NCI-H128 (cell line): ENCODE data around the gene ZFAND3.
"Not testable (repeated sequence)": the region's sequence is repeated elsewhere in the genome, so short reads cannot be mapped to it uniquely, and the experiment has no call there.

Source experiments
- DNase-seq: peaks from one replicate; lab custom pipeline; 2025; ENCODE audit not compliant: unreplicated experiment; lab: John Stamatoyannopoulos, UW

ZFAND3 gene

DNA sequence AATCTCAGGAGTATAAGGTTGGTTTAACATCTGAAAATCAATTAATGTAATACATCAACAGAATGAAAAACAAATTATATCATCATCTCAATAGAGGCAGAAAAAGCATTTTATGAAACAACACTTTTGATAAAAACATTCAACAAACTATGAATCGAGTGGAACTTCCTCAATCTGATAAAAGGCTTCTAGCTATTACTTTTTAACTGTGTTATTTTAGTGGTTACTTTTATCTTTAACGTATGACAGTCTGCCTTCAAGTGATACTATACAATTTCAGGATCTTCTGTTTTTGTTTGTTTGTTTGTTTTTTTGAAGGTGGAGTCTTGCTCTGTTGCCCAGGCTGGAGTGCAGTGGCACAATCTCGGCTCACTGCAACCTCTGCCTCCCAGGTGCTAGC is 73.7 kb downstream of the ZFAND3 start:
- DNase-seq, result no peak

- DNase-seq, result not testable (repeated sequence)
These were observed 74.2 kb downstream of the ZFAND3 start for GRCh38 chr6:37893734-37894133.

DNA sequence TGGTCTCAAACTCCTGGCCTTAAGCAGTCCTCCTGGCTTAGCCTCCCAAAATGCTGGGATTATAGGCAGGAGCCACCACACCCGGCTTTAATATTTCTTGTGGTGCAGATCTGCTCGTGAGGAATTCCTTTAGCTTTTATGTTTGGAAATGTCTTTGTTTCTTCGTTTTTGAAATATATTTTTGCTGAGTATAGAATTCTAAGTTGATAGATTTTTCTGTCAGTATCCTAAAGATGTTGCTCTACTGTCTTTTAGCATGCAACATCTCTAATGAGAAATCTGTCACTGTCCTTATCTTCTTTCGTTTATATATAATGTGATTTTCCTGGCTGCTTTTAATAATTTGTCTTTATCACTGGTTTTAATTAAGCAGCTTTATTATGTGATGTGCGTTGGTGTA is 75.1 kb downstream of the ZFAND3 start:
- no peak for DNase-seq

GRCh38 chr6:37897321-37897720 is 77.8 kb downstream of the ZFAND3 start:
- no peak for DNase-seq

DNA sequence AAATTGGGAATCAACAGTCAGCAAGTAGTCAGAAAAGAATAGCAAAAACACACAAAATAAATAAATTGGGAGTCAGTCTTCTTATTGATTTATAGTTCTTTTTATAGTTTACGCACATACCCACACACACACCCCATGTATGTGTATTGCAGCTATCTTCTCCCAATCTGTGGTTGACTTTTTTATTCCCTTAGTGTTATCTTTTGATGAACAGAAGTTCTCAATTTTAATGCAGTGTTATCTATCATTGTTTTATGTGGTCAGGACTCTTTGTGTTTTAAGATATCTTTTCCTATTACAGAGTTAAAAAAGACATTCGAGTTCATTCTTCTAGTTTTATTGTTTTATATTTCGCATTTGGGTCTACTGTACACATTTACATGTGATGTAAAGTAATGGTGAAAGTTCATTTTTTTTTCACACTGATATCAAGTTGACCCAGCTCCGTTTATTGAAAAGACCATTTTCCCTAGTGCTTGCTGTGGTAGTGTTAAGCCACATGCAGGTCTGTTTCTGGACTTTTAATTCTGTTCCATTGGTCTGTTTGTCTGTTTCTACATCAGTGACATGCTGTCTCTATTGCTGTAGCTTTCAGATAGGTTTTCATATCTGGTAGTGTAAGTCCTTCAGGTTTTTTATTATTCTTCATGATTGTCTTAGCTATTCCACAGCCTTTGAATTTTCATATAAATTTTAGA is 78.4 kb downstream of the ZFAND3 start:
- DNase-seq, result no peak

DNA sequence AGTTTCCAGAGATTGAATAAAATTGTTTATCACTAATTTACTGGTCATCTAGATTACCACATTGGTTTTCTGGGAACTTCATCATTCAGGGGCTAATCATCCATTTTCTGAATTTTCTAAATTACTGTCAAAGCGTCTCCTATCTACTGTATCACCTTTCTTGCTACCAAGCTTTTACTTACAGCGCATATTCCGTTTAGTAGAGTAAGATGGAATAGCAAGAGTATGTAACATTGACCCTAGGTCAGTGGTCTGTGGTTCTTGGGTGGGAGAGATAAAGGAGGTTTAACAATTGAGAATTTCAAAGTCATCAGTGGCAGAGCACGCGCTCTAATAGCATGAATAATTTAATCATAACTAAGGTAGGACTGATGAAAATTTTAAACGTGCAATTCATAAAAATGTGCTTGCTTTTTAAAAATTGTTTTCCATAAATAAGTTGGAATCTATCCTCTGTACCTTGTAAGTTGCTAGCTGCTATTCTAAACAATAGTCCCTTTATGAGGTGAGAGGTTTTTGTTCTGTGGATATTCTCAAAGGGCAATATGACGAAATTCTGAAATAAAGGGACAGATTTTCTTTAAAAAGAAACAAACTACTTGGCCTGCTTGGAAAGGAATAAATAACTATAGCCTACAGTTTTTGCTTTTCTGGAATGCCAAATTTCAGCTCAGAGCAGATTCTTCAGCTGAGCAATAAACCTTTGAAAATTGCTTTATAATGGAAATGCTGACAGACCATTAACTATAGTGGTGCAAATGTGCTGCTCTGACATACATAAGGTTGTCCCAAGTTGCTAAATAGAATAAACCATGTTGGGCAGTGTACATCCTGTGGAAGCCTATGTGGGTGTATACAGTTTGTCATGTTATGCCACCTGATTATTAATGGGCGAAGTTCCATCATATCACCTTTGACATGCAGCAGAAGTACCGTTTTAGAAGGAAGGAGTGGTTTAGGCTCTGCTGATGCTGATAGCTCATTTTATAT is 84.1 kb downstream of the ZFAND3 start:
- no peak for DNase-seq

- no peak for DNase-seq
These were observed 85.1 kb downstream of the ZFAND3 start for GRCh38 chr6:37904590-37904989.

GRCh38 chr6:37906121-37906520 is 86.6 kb downstream of the ZFAND3 start:
- no peak for DNase-seq

DNA sequence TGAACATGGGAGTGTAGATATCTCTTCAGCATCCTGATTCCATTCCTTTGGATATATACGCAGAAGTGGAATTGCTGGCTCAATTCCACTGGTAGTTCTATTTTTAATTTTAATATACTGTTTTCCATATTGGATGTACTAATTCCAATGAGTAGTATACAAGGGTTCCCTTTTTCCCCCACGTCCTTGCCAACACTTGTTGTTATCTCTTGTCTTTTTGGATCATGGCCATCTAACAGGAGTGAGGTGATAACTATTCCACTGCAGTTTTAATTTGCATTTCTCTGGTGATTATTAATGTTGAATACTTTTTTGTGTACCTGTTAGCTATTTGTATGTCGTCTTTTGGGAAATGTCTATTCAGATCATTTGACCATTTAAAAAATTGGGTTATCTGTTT is 91.5 kb downstream of the ZFAND3 start:
- DNase-seq, result no peak

GRCh38 chr6:37913210-37913609 is 93.7 kb downstream of the ZFAND3 start:
- no peak for DNase-seq

DNA sequence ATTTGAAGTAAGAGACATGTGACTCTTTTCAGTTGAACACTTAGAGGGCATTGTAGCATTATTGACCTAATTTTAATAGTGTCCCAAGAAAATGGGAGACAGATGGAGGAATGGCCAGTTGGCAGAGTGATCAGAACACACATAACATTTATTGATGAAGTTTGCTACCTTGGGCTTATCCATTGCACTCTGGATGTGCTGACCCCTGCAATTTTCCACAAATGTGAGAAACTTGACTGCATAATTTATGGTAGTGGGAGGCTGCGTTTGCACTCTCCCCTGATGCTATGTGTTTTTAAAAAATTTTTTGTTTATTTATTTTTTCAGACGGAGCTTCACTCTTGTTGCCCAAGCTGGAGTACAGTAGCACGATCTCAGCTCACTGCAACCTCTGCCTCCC is 95.9 kb downstream of the ZFAND3 start:
- no peak for DNase-seq

- no peak for DNase-seq
These were observed 96.6 kb downstream of the ZFAND3 start for GRCh38 chr6:37916149-37916548.

DNA sequence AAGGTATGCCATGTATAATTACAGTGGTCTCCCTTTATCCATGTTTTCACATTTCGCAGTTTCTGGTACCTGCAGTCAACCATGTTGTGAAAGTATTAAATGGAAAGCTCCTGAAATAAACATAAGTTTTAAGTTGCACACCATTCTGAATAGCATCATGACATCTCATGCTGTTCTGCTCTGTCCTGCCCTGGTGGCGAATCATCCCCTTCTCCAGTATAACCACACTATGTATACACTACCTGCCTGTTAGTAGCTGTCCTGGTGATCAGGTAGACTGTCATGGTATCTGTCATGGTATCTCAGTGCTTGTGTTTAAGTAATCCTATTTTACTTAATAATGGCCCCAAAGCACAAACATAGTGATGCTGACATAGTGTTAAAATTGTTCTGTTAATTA is 97.1 kb downstream of the ZFAND3 start:
- no peak for DNase-seq

DNA sequence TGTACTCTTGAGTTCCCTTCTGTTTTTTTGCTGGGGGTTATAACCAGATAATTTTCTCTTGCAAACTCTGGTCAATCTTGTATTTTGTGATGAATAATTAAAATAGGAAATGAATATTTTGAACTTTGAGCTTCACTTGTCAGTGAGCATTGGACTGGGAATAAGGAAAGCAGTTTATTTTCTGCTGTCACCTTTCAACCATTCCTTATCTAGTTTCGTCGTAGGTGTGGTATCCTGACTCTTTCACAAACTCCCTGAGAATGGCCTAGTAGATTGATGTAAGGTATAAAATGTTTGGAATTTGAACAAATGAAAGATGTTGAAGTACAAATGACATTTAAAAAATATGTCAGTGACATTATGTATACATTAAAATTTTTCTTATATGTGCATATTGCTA is 98.0 kb downstream of the ZFAND3 start:
- no peak for DNase-seq

DNA sequence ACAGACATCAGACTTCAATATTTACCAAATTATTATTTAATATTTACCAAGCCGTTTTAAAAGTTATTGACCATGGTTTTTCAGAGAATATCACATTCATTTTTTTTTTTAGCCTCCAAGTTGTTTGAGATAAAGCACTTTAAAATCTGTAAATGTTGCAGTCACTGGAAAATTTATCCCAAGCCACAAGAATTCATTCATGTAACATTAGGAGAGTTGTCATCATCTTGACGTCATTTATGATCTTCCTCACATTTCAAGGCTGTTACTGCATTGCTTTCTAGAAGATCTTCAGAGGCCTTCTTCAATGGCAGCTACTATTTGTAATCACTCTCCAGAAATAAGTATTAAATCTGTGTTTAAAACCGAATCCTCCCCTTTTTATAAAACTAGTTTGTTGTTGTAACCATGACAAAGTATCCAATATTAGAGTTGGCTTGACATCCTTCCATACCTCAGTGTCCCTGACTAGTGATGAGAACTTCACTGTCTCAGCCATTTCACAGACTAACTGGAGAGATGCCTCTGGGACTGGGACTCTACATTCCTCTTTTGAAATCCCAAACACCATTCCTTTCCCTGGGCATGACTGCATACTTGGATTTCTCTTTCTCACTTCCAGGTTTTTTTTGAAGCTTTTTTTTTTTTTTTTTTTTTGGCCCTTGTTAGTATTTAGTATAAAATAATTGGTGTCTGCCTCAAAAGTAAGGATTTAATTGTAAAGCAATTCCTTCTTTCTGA is 100.1 kb downstream of the ZFAND3 start:
- no peak for DNase-seq

DNA sequence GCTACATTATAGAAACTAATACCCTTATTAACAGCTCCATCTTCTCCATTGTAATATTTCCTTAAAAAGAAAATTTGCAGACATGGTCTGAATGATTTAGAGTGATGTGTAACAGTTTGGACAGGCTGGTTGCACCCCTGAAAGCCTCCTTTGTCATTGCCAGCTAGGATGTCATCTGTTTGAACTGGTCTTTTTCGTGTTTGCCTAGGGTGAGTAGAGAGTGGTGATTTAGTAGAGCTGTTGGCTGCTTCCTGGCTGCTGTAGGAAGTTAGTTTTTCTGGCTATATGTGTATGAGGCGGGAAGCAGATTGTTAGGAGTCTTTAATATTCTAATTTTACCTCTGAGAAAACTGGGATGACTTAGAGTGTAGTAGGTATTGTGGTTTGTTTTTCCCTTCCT is 101.1 kb downstream of the ZFAND3 start:
- DNase-seq, result no peak

DNA sequence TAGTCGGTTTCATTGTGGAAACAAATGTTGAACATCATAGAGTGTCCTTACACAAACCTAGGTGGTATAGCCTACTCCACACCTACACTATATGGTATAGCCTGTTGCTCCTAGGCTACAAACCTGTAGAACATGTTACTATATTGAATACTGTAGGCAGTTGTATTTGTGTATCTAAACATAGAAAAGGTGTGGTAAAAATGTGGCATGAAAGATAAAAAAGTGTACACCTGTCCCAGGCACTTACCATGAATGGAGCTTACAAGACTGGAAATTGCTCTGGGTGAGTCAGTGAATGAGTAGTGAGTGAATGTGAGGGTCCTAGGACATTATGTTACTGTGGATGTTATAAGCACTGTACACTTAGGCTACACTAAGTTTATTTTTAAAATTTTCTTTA is 103.0 kb downstream of the ZFAND3 start:
- DNase-seq, result no peak

- DNase-seq, result no peak
These were observed 104.0 kb downstream of the ZFAND3 start for GRCh38 chr6:37923514-37923913.

- no peak for DNase-seq
These were observed 107.1 kb downstream of the ZFAND3 start for GRCh38 chr6:37926661-37927060.

DNA sequence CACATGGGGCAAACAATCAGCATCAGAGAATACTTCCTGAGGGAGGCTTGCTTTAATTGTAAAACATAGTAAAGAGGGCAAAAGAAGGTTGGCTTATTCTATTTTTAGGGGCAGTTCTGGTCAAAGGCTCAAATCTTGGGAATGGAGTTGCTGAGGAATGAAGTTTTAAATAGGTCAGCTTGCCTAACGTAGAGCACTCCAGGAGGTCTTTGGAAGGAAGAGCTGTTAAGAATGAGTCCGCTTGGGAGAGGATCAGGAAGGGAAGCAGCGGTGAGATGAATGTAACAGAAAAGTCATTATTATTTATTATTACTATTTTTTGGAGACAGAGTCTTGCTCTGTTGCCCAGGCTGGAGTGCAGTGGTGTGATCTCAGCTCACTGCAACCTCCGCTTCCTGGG is 108.7 kb downstream of the ZFAND3 start:
- DNase-seq, result no peak

DNA sequence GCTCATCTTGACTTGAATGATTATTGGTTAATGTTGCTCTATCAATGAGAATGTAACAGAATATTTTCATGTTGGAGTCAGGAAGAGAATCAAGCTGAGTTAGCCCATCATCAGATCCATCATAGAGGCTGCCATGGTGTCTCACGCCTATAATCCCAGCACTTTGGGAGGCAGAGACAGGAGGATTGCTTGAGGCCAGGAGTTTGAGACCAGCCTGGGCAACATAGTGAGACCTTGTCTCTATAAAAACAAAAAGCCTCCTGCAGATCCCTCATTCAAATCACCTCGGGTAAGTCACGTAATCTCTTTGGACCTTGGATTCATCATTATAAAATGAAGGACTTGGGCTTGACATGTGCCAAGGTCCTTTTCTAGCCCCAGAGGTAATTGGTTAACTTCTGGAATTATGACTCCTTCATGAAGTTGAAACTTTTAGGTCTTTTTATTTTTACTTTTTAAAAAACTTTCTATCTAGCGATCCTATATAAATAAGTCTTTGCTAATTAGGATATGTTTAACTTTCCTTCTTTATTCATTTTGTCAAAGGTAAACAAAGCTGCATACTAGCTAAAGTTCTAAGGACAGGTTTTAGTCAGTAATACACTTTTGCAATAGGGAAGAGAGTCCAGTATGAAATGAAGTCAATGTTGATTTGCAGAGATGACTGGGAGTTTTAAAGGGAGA is 110.9 kb downstream of the ZFAND3 start:
- no peak for DNase-seq
